NCI-H774 (cell line): ENCODE results near the gene YBX1.

Experiments
- DNase-seq: peaks from one replicate; lab custom pipeline; 2025; lab: John Stamatoyannopoulos, UW

The YBX1 gene

DNA sequence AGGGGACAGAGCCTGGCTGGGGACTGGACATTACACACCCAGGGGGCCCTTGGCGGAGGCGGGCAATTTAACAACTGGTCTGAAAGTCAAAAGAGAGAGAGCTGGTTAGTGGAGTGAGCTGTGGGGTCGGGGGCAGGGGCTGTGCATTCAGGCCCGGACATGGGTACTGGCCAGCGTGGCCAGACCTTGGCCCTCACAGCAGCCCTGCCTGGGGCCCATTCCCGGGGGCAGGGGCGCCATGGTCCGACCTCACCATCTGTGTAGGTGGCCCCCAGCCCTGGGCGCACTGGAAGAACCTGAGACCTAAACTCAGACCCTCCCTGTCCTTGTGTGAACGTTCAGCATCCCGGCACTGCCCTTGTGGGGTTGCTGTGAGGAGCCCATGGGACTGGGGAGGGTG lies 52.8 kb downstream of the YBX1 start:
- no peak for DNase-seq

DNA sequence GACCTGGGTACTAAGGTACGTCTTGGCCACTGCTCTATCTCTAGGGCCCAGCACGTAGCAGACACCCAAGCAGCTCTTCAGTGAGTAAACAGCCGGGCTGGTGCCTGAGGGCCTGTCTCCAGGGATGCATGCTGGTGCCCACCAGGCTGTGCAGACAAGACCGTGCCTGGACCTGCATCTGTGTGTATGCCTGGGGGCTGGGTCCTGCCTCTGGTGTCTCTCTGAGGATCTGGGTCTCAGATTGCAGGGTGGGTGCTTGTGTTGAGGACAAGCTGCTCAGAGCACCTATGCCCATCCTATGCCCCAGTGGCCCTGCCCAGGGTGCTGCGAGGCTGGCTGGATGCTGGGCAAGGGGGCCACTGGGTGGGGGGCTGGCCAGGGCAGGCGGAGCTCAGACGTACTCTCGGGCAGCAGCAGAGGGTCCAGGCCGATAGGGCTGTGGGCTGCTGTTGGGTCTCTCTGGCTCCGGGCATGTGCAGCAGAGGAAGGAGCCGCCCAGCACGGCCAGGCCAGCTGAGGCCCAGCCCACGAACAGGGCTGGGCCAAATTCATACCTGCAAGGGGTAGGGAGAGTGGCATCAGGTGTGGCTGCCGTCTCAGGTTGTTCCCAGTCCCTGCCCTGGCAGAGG lies 53.4 kb downstream of the YBX1 start:
- no peak for DNase-seq

DNA sequence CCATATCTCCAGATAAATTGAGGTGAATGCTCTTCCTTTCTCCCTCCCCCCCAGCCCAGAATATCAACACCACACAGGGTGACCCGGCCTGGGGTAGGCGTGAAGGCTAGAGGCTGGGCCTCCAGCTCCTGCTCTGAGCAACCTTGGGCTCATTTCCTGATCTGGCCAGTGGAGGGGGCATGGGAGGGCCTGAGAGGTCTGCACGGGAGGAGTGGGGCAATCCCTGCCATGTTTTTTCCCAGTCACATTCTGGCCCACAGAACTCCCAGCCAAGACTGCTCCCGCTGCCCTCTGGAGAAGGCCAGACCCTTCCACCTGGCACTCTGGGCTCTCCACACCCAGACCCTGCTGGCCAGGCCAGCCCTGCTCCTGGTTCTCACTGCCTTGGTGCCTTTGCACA lies 53.9 kb downstream of the YBX1 start:
- no peak for DNase-seq

DNA sequence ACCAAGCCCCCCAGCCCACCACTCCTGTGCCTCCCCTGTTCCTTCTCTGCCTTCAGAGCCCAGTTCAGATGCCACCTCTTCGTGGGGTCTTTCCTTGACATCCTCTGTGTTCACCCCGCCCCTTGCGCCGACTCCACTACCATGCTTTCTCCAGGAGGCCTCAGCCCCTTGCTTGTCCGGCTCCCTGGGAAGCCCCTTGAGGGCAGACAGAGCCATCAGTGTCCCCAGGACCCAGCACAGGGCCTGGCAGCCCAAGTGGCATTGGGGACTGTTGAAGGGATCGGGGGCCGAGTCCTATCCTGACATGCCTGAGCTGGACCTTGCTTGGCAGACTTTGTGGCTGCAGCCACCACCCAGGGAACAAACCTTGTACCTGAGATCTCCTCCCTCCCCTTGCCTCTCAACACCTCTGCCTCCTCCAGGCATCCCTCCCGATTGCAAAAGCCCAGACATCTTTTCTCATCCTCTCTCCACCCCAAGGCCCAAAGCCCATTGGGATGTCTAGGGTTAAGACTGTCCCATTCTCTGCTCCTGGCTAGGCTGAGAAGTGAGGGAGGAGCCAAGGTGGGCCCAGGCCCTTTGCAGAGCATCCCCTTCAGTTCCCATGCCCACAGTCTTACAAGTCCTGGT lies 54.5 kb downstream of the YBX1 start:
- no peak for DNase-seq

DNA sequence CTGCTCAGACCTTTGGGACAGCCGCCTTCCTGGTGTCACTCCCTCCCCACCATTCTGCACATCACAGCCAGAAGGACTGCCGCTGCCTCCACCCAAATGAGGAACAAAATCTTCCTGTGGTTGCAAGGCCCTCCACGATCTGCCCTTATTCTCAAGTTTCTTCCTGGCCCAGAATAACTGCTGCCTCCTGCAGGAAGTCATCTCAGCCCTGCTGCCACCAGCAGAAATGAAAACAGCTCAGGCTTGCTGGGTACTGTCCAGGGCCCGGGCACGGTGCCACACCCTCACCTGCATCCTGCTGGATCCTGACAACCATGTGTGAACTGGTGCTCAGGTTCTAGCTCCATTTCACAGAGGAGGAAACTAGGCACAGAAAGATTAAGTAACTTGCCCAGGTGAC lies 55.0 kb downstream of the YBX1 start:
- DNase-seq = no peak

DNA sequence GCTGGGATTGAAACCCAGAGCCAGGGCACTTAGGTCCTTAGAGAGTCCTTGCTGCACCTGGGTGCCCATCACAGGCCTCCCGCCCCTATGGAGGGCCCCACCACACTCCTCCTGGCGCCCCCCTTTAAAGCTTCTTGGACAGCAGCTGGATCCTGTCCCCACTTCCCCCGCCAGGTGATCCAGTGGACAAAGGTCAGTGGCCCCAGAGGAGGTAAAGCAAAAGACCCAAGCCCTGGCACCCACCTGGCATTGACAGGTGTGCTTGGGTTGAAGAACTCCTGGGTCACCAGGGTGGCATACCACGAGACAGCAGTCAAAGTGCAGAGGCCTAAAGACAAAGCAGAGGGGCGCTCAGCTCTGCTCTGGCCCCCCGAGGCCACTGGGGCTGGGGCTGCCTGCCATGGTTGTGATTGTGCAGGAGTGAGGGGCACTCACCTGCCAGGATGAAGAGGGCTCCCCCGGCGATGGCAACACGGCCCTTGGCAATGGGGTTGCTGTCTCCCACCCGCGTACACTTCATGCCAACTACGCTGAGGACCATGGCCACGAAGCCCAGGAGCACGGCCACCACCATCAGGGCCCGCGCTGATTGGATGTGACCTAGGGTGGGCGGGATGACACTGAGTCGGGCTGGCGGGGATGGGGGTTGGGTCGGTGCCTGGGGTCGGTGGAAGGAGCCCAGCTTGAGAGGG lies 55.9 kb downstream of the YBX1 start:
- DNase-seq = no peak

DNA sequence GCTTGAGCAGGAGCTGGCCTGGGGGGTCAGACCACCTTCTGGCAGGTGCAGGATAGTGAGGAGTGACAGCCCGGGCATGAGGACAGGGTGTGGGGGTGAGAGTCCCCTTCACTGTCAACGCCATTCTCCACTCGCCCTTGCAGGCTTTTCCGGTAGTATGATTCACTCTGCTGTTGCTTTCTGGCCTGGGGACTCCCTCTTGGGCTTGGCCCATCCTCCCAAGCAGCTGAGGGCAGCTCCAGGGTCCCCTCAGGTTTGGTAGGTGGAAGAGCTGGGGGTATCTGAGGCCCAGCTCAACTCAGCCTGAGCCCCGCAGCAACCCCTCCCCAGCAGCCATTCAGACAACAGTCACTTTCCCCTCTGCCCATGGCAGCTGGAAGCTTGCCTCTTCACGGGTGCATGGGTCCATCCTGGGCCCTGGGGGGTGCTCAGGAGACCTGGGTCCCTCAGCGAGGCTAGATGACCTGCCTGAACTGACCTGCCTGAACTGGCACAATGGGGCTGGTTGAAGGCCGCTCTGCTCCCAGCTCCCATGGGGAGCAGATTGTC lies 56.5 kb downstream of the YBX1 start:
- no peak for DNase-seq

DNA sequence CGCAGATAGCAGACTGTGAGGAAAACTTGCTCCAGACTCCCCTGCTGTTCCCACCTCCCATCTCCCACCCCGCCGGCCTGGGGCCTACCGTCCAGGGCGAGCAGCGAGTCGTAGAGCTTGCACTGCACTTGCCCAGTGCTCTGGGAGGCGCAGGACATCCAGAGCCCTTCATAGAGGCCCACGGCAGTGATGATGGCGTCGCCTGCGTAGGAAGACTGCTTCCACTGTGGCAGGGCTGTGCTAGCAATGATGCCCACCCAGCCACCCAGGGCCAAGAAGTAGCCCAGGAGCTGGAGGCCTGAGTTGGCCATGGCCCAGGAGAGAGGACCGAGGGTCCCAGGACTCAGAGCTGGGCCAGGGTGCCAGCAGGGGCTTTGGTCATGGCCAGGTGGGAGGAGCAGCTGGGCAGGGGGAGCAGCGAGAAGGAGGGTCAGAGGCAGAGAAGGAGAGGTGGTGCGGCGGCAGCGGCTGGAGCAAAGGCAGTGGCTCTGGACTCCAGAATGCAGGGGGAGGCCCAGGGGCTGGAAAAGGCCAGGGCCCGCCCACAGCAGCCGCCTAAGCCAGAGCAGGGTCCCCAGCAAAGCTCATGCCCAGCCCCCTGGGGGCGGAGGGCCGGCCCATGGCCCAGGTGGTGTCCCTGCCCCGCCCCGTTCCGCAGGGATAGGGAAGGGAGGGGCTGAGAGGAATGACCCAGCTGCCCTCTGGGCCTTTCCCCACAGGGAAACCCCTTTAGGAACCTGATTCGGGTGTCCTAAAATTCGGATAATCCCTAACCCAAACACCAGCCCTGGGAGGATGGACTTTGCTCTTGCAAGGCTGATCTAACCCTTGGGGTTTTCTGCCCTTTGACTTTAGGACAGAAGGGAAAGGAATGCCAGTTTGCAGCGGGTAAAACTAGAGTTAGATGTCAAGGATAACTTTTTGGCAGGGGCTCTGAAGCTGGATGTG lies 57.8 kb downstream of the YBX1 start, which contains the start of gene CLDN19:
CLDN19 (minus strand) TSS at position 484 of the 948 bp plus-strand sequence; CDS start at position 311, 173 bp downstream.
- DNase-seq = no peak

DNA sequence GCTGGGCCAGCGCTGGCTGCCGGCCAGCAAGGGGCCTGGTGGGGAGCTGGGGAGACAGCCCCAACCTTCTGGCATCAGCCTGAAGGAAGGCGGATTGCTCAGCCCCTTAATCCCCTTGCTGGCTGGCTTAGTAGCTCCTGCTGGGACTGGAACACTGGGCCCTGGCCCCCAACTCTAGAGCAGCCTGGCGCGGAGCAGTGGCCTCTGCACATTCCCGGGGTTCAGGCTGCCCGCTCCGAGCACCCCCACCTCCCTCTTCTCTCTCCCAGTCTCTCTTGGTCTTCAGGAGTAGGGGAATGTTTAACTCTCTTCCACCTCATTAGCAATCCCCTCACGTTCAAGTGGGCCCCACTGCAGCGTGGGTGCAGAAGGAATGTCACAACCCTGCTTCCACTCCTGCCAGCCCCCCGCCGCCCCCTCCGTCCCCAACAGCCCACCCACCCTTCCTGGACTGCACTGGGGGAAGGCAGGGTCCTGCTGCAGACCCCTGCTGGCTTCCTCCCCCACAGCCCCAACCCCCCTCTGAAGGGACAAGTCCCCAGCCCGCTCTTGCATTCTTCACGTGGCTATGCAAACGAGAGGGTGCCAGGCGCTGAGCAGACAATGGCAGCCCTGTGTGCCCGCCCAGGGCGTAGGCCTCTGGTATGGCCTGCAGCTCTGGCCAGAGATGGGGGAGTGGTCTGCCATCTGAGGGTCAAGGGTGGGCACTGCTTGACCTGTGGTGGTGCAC lies 58.8 kb downstream of the YBX1 start:
- no peak for DNase-seq

DNA sequence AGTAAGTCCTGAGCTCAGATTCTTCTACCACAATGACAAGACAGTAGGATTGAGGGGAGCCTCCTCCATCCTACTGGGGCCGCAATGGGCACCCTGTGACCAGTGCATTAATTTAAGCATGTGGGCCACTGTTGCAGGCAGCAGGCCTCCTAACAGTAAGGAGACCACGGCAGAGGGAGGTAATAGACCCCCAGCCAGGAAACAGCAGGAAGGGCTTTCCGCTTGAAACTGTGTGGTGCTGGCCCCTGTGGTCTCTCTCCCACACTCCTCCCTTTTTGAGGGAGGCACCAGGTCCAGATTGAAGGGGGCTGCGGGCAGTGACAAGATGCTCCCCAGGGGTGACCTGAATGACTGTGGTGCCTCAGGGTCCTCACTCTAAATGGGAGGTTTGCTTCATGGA lies 59.5 kb downstream of the YBX1 start:
- no peak for DNase-seq

DNA sequence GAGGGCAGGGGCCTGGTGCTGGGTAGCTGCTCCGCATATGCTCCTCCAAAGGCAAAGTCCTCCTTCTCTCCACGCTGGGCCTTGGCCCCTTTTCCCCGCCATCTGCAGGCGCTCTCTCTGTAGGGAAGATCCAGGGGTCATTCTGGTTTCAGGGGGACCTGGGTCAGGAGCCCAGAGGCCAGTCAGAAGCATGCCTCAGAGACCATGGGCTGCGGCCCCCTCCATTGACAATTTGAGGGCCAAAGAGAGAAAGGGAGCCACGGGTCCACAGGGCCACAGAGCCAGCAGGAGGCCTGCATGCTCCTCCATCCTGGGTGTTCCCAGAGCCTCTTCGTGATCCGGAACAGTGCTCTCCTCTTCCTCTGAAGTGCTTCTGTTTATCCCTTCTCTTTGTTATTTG lies 59.9 kb downstream of the YBX1 start:
- no peak for DNase-seq

DNA sequence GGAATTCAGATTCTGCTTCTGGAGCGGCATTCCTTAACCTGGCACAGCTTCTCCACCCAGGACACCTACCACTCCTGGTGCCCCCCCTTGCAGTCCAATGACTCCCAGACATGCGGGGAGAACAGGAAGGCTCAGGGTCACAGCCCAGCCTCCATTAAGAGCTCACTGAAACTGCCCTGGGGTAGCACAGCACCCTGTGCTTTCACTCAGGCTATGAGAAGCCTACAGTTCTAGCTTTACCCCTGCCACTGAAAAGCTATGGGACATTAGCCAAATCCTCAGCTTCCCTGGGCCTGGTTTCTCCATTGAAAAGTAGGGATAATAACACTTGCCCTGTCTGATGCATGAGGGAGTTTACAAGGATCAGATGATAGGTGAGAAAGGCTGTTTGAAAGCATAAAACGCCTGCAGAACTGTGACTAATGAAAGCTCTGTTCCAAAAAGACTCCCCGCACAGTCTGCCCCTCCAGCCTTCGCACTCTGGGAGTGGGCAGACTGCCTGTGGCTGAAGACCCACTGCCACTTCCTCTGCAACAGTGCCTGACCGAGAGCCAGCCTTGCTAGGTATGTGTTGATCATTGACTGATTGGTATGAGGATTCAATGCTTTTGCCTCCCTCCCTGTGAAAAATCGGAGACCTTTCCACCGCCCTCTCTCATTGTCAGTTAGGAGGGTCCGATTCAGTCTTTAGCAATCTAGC lies 60.5 kb downstream of the YBX1 start:
- no peak for DNase-seq

DNA sequence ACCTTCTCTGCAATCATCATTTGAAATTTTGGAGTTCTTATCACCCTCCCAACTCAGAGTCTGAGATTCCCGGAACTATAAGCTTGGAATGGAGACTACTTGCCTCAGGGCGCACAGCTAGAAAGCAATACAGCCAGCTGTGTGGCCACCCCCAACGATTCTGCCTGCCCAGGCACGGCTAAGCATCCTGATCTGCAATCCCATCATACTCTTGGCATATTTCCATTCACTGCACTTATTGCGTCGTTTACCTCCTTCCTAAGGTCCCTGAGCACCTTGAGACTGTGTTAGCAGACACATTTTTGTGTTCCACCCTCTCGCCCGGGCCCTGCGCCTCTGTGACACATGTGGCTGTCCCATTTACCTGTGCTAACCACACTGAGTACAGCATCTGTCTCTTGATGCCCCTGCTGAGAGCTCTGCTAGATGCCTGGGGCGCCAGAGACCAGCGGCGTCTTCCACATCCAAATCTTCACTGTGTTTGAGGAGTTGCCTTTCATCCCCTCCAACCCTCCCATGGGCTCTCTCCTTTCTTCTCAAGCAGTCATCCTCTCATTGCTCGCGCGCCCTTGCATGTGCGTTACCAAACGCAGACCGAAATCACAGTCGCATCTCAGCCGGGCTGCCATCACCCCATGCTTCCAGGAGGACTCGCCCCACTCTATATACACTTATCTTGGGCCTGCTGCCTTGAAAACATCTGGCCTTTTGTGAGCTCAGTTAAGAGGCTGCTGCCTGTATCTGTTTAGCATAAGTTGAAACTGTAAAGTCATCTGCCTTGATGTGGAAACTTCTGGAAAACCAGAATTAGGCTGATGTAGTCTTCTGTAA lies 61.3 kb downstream of the YBX1 start:
- DNase-seq = no peak

DNA sequence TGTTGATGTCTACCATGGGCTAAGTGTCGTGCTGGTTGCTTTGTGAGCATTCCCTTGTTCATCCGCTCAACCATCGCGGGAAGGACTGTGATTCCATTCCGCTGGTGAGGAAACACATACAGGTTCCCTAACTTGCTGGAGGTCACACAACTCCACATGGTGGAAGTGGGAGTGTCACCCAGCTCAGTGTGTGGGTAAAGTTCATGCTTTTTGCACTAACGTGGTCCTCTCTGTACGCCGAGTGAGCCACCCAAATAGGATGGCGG lies 61.9 kb downstream of the YBX1 start:
- no peak for DNase-seq

DNA sequence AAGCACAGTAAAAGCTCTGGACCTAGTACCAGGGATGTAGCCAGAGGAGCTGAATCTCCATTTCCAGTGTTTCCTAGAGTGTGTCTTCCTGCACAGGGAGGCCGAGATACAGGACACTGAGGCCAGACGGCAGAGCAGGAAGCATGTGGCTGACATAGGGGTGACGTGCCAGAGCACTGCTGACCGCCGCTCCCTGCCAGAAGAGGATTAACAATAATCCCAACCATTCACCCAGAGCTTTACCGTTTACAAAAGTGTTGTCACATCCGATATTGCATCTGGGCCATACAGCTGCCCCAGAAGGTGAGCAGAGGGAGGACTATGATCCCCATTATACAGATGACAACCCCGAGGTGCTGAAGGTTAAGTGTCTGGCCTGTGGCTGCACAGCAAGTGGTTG lies 63.6 kb downstream of the YBX1 start:
- DNase-seq = no peak

DNA sequence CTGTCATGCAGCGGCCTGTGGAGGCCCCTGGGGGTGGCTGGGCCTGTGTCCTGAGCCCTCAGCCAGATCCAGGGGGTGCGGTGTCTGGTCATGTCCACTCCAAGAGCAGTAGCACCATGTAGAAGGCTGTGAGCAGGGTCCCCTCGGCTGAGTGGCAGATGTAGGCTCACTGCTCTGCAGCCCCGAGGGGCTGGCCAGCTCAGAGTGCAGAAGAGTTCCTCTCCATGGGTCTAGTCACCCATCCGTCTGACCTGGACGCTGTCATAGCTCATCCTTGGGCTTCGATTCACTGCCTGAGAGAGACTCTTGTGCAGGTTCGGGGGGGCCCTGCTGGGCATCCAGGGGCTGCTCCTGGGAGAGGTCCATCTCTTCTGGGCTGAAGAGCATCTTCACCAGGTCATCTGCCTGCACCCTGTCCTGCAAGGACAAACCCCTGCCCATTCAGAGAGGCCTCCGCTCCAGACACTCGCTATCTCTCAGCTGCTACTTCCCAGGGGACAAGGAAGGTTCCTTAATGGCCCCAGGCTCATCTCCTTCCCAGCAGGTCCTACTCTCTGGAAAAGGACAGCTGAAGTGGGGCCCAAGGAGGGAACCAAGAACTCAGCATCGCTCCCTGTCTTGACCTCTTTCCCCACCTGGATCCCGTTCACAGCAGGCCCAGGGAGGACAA lies 64.4 kb downstream of the YBX1 start:
- DNase-seq = no peak

DNA sequence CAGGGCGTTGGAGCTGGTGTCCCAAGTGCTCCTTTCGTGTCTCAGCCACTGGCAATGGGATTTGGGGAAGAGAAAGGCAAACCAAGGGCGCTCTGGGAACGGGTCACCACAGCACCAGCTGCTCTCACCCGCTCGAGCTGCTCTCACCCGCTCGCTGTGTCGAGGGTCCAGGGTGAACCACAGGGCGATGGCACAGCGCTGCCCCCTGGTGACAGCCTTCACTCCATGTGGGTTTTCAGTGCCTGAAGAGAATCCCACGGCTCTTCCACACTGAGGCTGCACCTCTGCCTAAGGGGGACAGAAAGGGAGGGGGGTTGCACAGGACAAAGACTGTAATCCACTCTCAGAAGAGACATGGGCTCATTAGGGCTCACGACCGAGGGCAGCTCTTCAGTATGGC lies 64.9 kb downstream of the YBX1 start:
- peak; percentile 12 for DNase-seq

DNA sequence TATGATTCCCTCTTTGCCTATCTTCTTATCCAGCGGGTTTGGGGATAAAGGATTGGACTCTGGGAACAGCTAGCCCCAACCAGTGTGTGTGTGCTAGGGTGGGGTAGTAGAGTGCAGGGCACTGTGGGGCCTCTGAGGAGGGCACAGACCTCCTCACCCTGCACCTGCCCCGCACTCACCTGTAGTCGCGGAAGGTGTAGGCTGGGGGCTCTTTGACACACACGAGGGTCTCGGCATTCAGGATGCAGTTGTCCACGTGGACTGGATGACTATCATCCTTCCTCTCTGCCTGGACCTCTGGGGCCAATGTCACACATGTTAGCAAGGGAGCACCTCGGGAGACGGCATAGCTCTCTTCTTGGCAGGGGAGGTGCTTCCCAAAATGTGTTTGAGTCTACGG lies 65.8 kb downstream of the YBX1 start:
- DNase-seq = no peak
